HG03469 (cell line): ENCODE data around the gene CCL19.

Experiments
- ATAC-seq: cut with Tn5 transposase; IDR thresholded peaks from one replicate; pipeline ENCODE4 v1.9.1; 2021; ENCODE audit warnings: mild to moderate bottlenecking, moderate library complexity, moderate number of reproducible peaks; ENCODE audit not compliant: unreplicated experiment

Gene CCL19

DNA sequence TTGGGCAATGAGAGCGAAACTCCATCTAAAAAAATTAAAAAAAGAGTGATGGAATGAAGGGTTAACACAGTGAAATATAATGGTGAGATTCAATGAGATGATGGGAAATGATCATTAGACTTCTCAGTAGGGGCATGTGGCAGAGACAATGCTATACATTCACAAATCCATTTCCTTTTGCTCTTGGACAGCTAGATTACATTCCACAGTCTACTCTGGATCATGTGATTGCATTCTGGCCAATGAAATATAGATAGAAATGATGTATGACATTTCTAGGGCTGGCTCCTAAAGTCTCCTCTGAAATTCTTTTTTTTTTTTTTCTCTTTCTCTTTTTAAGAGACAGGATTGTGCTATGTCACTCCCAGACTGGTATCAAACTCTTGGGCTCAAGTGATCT, 48.4 kb downstream of the CCL19 start:
- no peak for ATAC-seq
